ENCODE data around the gene MAP3K5.

Gene MAP3K5

GRCh38 chr6:136514591-136514990 lies 277.7 kb downstream of the MAP3K5 start:
- DNase-seq (ENCODE audit: low spot score) = no peak

GRCh38 chr6:136511926-136512325 lies 280.4 kb downstream of the MAP3K5 start:
- DNase-seq (ENCODE audit: low spot score) = no peak

GRCh38 chr6:136511397-136511796 lies 280.9 kb downstream of the MAP3K5 start:
- DNase-seq (ENCODE audit: low spot score) = no peak

GRCh38 chr6:136510782-136511181 lies 281.5 kb downstream of the MAP3K5 start:
- DNase-seq (ENCODE audit: low spot score) = no peak

GRCh38 chr6:136510299-136510698 lies 282.0 kb downstream of the MAP3K5 start:
- DNase-seq (ENCODE audit: low spot score) = no peak

GRCh38 chr6:136508725-136509392 lies 283.4 kb downstream of the MAP3K5 start:
- DNase-seq (ENCODE audit: low spot score) = no peak
